Fibroblast of lung (primary cell): ENCODE results near the gene AATF.

Source experiments
- CTCF ChIP-seq, 2 donors: IDR thresholded peaks in 1 of 2; conservative IDR thresholded peaks in 1 of 2; 1 replicate in 1 of 2; 2 replicates in 1 of 2; pipeline ENCODE4 v1.5.1; 2011 to 2012; ENCODE audit warnings: low read length in 2 of 2, control low read depth in 1 of 2, inconsistent platforms in 1 of 2, low read depth in 1 of 2, mild to moderate bottlenecking in 1 of 2
- EZH2 ChIP-seq: IDR thresholded peaks from 2 replicates; pipeline ENCODE4 v1.5.1; 2012; ENCODE audit warnings: low read length, control low read depth, mild to moderate bottlenecking; ENCODE audit errors: missing control alignments

DNA sequence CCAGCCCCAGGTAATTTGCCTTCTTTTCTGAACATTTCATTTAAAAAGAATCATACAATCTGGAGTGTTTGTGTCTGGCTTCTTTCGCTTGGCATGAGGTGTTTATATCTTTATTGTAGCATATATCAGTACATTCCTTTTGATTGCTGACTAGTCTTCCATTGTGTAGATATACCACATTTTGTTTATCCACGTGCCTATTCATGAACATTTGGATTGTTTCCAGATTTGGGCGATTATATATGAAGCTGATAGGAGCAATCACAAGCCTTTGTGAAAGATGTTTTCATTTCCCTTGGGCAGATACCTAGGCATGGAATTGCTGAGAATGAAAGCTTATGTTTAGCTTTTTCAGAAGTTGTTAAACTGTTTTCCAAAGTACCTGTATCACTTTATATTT is 120.3 kb downstream of the AATF start:
- no peak for TF ChIP-seq EZH2
- TF ChIP-seq CTCF (conservative IDR thresholded peaks at IDR 0.05 in 1 of 2, IDR thresholded peaks at IDR 0.05 in 1 of 2; ENCODE audit: low read depth in 1 of 2, low read length in 2 of 2): no peak
